Activated CD4-positive, alpha-beta memory T cell treated with anti-CD3 and anti-CD28 coated beads for 36 hours (primary cell): ENCODE measurements around the gene STIM2. TPM values are rescaled to one million over a fixed set of nuclear protein-coding genes. Genes with fewer than 3 reads are reported as not detected.
"Not testable (repeated sequence)": the region's sequence is repeated elsewhere in the genome, so short reads cannot be mapped to it uniquely, and the experiment has no call there.

Source experiments
- CTCF ChIA-PET: fragments of 350-600 bp; sonication (Branson Sonifier 250); formaldehyde crosslinking; loops from one replicate; lab custom pipeline; 2021; ENCODE audit warnings: antibody characterized with exemption, inconsistent platforms; lab: Charles Lee
- POLR2A ChIA-PET: fragments of 350-600 bp; sonication (Branson Sonifier 250); formaldehyde crosslinking; loops from one replicate; lab custom pipeline; 2021; ENCODE audit warnings: antibody characterized with exemption; lab: Charles Lee
- DNase-seq: peaks from one replicate; pipeline ENCODE4 v3.0.0-alpha.2; 2020
- H3K27ac Mint-ChIP-seq: one replicate; pipeline ENCODE4 v1.8.0; 2021; ENCODE audit warnings: mixed read lengths
- H3K27me3 Mint-ChIP-seq: one replicate; pipeline ENCODE4 v1.8.0; 2021; ENCODE audit warnings: mixed read lengths
- H3K36me3 Mint-ChIP-seq: one replicate; pipeline ENCODE4 v1.8.0; 2021; ENCODE audit warnings: mixed read lengths
- H3K4me1 Mint-ChIP-seq: one replicate; pipeline ENCODE4 v1.8.0; 2021; ENCODE audit warnings: low read depth, mixed read lengths
- H3K4me3 Mint-ChIP-seq: one replicate; pipeline ENCODE4 v1.8.0; 2021; ENCODE audit warnings: mild to moderate bottlenecking, mixed read lengths
- H3K9me3 Mint-ChIP-seq: one replicate; pipeline ENCODE4 v1.8.0; 2021; ENCODE audit warnings: mixed read lengths
- intact Hi-C: fragments of 100-400 bp; cut with micrococcal nuclease; formaldehyde crosslinking; loops from one replicate; pipeline ENCODE4 v1.15.1; 2023
- total RNA-seq, 2 experiments: library from RNA; stranded (reverse); gene quantifications; one replicate each; pipeline ENCODE4 v1.2.3, GENCODE V29; 2021

The STIM2 gene
- total RNA-seq, 2 experiments from 2014 or later, result 37.8 to 40.6 TPM

DNA sequence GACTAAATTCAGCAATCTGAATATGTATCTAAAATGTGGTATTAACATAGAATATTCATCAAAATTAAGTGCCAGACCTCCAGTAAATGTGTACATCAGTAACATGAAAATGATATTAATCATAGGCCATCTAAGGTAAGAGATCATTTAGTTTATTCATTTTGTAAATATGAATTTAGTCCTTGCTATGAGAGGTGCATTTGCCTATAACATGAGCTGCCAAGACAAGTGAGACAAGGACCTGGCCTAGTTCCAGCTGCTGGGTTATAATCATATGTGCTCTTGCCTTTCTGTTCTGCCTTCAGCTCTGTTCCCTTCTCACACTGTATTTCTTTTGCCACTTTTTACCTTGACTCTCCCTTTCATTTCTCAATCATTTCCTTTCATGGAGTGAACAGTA is 160.0 kb downstream of the STIM2 start:
- Mint-ChIP-seq H3K4me1 (peaks cover 21% of the 10 kb centered on the region), H3K4me3 (no peak overlapping the region), H3K9me3 (peaks cover 2% of the 10 kb centered on the region), H3K36me3 (peaks cover 35% of the 10 kb centered on the region), H3K27me3 (no peaks in the 10 kb centered on the region), H3K27ac (no peak overlapping the region)
- no peak for DNase-seq
- POLR2A ChIA-PET, result no interaction called here
- intact Hi-C loops, result no loop called here
- CTCF ChIA-PET, result no interaction called here

DNA sequence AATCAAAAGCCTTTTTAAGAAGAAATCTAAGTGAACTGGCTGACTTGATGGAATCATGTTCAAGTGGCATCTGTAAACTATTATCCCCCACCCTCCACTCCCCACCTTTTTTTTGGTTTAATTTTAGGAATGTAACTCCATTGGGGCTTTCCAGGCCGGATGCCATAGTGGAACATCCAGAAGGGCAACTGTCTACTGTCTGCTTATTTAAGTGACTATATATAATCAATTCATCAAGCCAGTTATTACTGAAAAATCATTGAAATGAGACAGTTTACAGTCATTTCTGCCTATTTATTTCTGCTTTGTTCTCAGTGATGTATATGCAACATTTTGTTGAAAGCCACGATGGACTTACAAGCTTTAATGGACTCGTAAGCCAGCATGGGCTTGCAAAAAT is 162.3 kb downstream of the STIM2 start:
- POLR2A ChIA-PET, result no interaction called here
- Mint-ChIP-seq H3K36me3 (peaks cover 24% of the 10 kb centered on the region), H3K9me3 (no peaks in the 10 kb centered on the region), H3K4me1 (peaks cover 8% of the 10 kb centered on the region), H3K27ac (no peak overlapping the region), H3K27me3 (no peaks in the 10 kb centered on the region), H3K4me3 (no peak overlapping the region)
- CTCF ChIA-PET, result interaction anchor here (1.5 kb wide), 1 partner anchor 14 kb away, joined by 3 read pairs; no protein-coding TSS in a partner anchor
- no peak for DNase-seq
- intact Hi-C loops, result no loop called here

- no peaks in the 10 kb centered on the region for H3K27me3 Mint-ChIP-seq
- H3K27ac Mint-ChIP-seq, result no peak overlapping the region
- ChIA-PET CTCF (no interaction called here), POLR2A (no interaction called here)
- no peaks in the 10 kb centered on the region for H3K9me3 Mint-ChIP-seq
- H3K4me1 Mint-ChIP-seq, result peaks cover 8% of the 10 kb centered on the region
- no peak overlapping the region for H3K4me3 Mint-ChIP-seq
- peaks cover 22% of the 10 kb centered on the region for H3K36me3 Mint-ChIP-seq
- no peak for DNase-seq
- intact Hi-C loops, result no loop called here
Observed at GRCh38 chr4:27023366-27023765, 162.7 kb downstream of the STIM2 start.

GRCh38 chr4:27024805-27025204 is 164.2 kb downstream of the STIM2 start:
- POLR2A ChIA-PET, result no interaction called here
- Mint-ChIP-seq H3K27ac (no peak overlapping the region), H3K4me1 (peaks cover 8% of the 10 kb centered on the region), H3K27me3 (no peaks in the 10 kb centered on the region), H3K36me3 (peaks cover 20% of the 10 kb centered on the region), H3K4me3 (no peak overlapping the region), H3K9me3 (no peaks in the 10 kb centered on the region)
- CTCF ChIA-PET, result no interaction called here
- intact Hi-C loops, result loop anchor here (5.0 kb wide), 1 partner anchor 568 kb away; no protein-coding TSS in a partner anchor
- no peak for DNase-seq

GRCh38 chr4:27027428-27027827 is 166.8 kb downstream of the STIM2 start:
- ChIA-PET POLR2A (no interaction called here), CTCF (no interaction called here)
- Mint-ChIP-seq H3K27ac (no peak overlapping the region), H3K4me3 (no peak overlapping the region), H3K27me3 (no peaks in the 10 kb centered on the region), H3K4me1 (peaks cover 8% of the 10 kb centered on the region), H3K36me3 (peaks cover 10% of the 10 kb centered on the region), H3K9me3 (no peaks in the 10 kb centered on the region)
- intact Hi-C loops, result loop anchor here (5.0 kb wide), 1 partner anchor 570 kb away; no protein-coding TSS in a partner anchor
- no peak for DNase-seq

- CTCF ChIA-PET, intact Hi-C loops, H3K4me1 Mint-ChIP-seq, H3K27me3 Mint-ChIP-seq, H3K9me3 Mint-ChIP-seq, POLR2A ChIA-PET, H3K36me3 Mint-ChIP-seq, DNase-seq, H3K27ac Mint-ChIP-seq, H3K4me3 Mint-ChIP-seq: not testable (repeated sequence)
Observed at GRCh38 chr4:27035127-27035526, 174.5 kb downstream of the STIM2 start.

DNA sequence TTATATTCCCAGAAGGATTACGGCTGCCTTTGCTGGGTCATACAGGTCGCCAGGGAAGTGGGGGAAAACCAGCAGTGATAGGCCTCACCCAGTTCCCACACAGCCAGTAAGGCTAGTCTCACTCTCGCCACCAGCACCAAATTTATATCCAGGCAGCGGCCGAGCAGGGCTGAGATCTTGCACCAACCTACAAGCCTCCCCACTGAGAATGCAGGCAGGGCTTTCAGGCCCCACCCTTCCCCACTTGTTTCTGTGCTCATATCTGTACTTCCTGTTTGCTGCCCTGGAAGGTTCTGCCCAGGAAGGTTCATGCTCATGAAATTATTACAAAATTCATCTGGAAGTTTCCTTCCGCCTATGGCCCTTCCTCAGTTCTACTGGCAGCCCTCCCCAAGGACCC is 179.7 kb downstream of the STIM2 start:
- H3K4me3 Mint-ChIP-seq, result no peak overlapping the region
- no peak for DNase-seq
- no peak overlapping the region for H3K27ac Mint-ChIP-seq
- H3K9me3 Mint-ChIP-seq, result peaks cover 4% of the 10 kb centered on the region
- ChIA-PET CTCF (no interaction called here), POLR2A (no interaction called here)
- H3K36me3 Mint-ChIP-seq, result no peaks in the 10 kb centered on the region
- peaks cover 6% of the 10 kb centered on the region for H3K27me3 Mint-ChIP-seq
- H3K4me1 Mint-ChIP-seq, result no peaks in the 10 kb centered on the region
- intact Hi-C loops, result no loop called here

DNA sequence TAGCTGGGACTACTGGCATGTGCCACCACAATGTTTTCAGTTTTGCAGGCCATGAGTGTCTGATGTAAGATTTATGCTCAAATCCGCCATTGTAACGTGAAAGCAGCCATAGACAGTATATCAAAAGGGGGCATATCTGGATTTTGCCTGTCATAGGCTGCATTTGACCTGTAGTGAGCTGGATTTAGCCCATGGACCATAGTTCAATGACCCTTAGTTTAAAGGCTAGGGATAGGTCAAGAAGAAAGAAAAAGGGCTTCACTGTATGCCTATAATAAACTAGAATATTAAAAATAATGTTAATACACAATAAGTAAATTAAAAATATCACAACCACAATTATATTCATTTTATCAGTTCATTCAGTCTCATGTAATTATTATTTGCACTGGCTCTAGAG is 181.8 kb downstream of the STIM2 start:
- POLR2A ChIA-PET, result no interaction called here

GRCh38 chr4:27043200-27043599 is 182.6 kb downstream of the STIM2 start:
- Mint-ChIP-seq H3K4me1 (no peaks in the 10 kb centered on the region), H3K4me3 (no peak overlapping the region), H3K9me3 (peaks cover 2% of the 10 kb centered on the region), H3K27ac (no peak overlapping the region), H3K36me3 (no peaks in the 10 kb centered on the region), H3K27me3 (peaks cover 11% of the 10 kb centered on the region)
- intact Hi-C loops, result no loop called here
- CTCF ChIA-PET, result no interaction called here
- POLR2A ChIA-PET, result no interaction called here
- DNase-seq, result no peak

More for the DNA sequence above, 181.8 kb downstream of the STIM2 start:
- Mint-ChIP-seq H3K4me1 (no peaks in the 10 kb centered on the region), H3K4me3 (no peak overlapping the region), H3K27me3 (peaks cover 10% of the 10 kb centered on the region), H3K36me3 (no peaks in the 10 kb centered on the region), H3K27ac (no peak overlapping the region), H3K9me3 (peaks cover 2% of the 10 kb centered on the region)
- CTCF ChIA-PET, result no interaction called here
- intact Hi-C loops, result no loop called here
- DNase-seq, result no peak

DNA sequence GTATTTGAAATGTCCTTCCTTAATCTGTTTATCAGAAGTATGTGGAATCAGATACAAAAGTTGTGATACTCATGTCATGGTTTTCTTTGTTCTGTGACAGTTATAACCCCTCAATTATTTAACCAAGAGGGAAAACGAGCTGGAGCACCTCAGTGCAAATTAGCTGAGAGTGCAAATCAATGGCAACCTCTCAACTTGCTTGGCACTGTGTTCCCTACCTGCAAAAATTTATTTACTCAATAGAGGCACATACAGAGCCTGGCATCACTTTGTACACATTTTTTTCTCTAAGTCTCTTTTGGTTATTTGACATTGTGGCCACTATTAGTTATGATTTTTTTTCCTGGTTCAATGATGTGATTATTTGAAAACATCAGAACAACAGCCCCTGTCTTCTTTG is 186.2 kb downstream of the STIM2 start:
- no peak for DNase-seq
- intact Hi-C loops, result no loop called here
- H3K9me3 Mint-ChIP-seq, result peaks cover 2% of the 10 kb centered on the region
- peaks cover 29% of the 10 kb centered on the region for H3K27me3 Mint-ChIP-seq
- ChIA-PET CTCF (interaction anchor here (0.6 to 1.0 kb wide), 2 partner anchors 10 to 65 kb away, joined by 3 read pairs; no protein-coding TSS in a partner anchor), POLR2A (no interaction called here)
- H3K27ac Mint-ChIP-seq, result no peak overlapping the region
- H3K4me3 Mint-ChIP-seq, result no peak overlapping the region
- H3K4me1 Mint-ChIP-seq, result peaks cover 6% of the 10 kb centered on the region
- H3K36me3 Mint-ChIP-seq, result no peaks in the 10 kb centered on the region

- H3K4me1 Mint-ChIP-seq, result peaks cover 6% of the 10 kb centered on the region
- H3K4me3 Mint-ChIP-seq, result no peak overlapping the region
- no peaks in the 10 kb centered on the region for H3K36me3 Mint-ChIP-seq
- peaks cover 2% of the 10 kb centered on the region for H3K9me3 Mint-ChIP-seq
- H3K27me3 Mint-ChIP-seq, result peaks cover 30% of the 10 kb centered on the region
- POLR2A ChIA-PET, result interaction anchor here (0.6 kb wide), 1 partner anchor 12 kb away, joined by 3 read pairs; no protein-coding TSS in a partner anchor
- no peak overlapping the region for H3K27ac Mint-ChIP-seq
- CTCF ChIA-PET, result interaction anchor here (0.6 to 1.6 kb wide), 12 partner anchors 11 to 1137 kb away, joined by 3 to 5 read pairs (median 3); no protein-coding TSS in a partner anchor
- DNase-seq, result no peak
- intact Hi-C loops, result loop anchor here (1.0 kb wide), 1 partner anchor 270 kb away; no protein-coding TSS in a partner anchor
Observed at GRCh38 chr4:27048429-27049238, 188.0 kb downstream of the STIM2 start.

GRCh38 chr4:27049239-27049829 is 188.7 kb downstream of the STIM2 start:
- Mint-ChIP-seq H3K4me3 (no peak overlapping the region), H3K4me1 (peaks cover 6% of the 10 kb centered on the region), H3K9me3 (no peaks in the 10 kb centered on the region), H3K36me3 (no peaks in the 10 kb centered on the region), H3K27ac (no peak overlapping the region), H3K27me3 (peaks cover 28% of the 10 kb centered on the region)
- no peak for DNase-seq
- intact Hi-C loops, result no loop called here
- ChIA-PET CTCF (interaction anchor here (0.8 to 1.5 kb wide), 3 partner anchors 12 to 33 kb away, joined by 3 to 5 read pairs (median 5); no protein-coding TSS in a partner anchor), POLR2A (no interaction called here)
